HG03439 (cell line): ENCODE results near the gene RPL35.

Experiments used
- ATAC-seq: cut with Tn5 transposase; IDR thresholded peaks from one replicate; pipeline ENCODE4 v1.9.1; 2021; ENCODE audit warnings: mild to moderate bottlenecking, moderate library complexity; ENCODE audit not compliant: unreplicated experiment

RPL35 gene

GRCh38 chr9:124820698-124821623, 40.8 kb downstream of the RPL35 start:
- ATAC-seq, result no peak

DNA sequence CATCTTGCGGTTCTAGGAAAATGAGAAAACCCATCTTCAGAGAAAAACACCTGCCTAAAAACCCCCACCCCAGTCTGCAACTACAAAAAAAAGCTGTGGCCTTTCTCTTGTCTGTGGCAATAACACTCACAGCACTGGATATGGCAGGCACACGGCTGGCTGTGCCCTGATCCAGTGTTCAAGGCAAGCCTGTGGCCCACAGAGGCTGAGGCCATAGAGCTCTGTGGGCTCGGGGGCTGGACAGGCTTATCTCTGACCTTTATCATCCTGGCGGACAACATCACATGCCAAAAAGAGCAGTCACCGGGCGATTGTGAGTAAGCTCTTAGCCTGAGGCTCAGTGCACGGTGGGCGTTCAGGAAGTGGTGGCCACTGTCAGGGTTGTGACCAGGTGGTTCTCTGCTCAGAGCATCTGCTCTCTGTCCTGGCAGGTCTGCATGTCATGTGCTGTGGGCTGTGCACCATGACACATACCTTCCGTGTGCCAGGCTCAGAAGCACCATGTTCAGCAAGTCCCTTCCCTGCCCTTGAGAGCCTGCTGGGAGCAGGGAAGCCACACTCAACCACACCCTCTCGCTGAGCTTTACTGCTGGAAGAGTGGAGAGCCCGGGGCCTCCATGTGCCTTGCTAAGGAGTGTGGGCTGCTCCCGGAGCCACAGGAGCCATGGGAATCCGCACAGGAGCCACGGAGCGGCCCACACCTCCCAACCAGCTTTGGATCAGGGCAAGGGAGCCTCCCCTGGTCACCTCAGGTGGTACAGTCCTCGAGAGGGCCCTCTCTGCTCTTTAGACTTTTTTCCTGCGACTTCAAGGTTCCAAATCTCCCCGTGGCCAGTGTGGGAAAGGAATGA, 43.1 kb downstream of the RPL35 start:
- ATAC-seq, result no peak

- no peak for ATAC-seq
Measured at GRCh38 chr9:124815601-124816000, 46.2 kb downstream of the RPL35 start.

DNA sequence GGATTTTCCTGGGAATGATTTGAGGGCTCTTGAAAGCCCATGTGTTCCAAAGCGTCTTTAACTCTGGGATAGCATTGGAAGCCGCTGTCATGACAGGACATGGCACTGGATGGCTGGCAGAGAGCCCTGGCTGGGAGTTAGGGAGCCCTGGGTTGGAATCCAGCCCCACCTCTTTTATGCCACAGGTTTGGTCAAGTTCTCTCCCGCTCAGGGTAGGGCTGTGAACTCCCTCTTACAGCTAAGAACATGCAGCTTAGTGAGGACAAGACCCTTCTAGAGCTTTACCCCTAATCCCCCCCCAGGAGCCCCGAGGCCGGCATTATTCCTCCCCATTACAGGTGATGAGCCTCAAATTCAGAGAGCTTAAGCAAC, 47.6 kb downstream of the RPL35 start:
- ATAC-seq, result no peak

DNA sequence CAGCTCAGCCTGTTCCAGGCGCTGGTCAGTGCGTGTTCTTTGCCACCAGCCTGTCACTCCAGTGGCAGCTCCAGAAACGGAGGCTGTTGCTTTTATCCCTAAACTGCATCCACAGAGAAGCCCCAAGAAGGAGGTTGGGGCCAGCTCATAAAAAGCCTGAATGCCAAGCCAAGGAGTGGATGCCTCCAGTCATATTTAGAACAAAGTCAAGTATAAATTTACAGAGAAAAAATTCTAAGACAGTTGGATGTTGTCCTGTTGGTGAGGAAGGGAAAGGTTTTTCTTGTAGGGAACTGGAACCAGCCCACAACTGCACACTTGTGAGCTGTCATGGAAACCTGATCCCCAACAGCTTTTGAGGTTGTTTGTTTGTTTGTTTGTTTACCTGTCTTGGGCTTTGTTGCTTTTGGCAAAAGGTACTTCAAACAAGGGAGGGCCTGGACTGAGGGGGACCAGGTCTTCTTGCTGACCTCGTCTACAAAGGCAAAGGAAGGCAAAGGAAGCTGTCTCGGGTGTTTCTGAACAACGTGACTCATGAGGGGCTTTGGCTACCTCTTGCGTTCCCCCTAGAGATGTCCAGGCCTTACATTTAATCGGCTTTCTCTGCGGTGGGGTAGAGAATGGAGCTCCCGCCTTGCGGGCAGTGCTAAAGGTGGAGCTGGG, 48.1 kb downstream of the RPL35 start:
- ATAC-seq, result no peak

GRCh38 chr9:124813041-124813440, 48.7 kb downstream of the RPL35 start:
- no peak for ATAC-seq

- ATAC-seq, result no peak
Measured at GRCh38 chr9:124812441-124812876, 49.3 kb downstream of the RPL35 start.

DNA sequence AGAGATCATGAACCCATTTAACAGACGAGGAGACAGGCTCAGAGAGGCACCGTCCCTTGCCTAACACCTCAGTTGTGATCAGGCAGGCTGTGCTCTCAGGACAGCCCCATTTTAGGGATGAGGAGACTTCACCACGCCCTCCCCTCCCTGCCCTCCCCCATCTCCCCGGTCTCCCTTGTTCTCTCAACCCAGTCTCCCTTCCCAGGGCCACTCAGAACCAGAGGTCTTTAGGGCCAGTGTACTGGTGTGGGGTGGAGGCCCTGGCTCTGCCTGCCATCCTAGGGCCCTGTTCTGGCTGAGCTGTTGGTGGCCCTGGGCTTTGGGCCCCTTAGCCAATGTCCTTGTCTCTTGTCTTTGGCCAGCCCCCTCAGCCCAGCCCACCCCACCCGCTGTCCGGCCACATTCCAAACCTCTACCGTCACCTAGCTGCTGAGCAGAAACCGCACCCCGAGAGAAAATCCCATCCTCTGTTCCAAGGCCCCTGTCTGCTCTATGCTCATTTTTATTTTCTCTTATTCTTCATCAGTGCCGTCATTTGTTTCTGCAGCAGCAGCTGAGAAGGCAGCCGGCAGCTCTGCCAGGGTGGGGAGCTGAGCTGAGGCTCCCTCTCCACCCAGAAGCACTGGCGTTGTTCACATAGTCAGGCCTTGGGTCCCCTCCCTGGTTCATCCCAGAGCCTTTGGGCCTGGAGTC, 50.9 kb downstream of the RPL35 start:
- no peak for ATAC-seq

DNA sequence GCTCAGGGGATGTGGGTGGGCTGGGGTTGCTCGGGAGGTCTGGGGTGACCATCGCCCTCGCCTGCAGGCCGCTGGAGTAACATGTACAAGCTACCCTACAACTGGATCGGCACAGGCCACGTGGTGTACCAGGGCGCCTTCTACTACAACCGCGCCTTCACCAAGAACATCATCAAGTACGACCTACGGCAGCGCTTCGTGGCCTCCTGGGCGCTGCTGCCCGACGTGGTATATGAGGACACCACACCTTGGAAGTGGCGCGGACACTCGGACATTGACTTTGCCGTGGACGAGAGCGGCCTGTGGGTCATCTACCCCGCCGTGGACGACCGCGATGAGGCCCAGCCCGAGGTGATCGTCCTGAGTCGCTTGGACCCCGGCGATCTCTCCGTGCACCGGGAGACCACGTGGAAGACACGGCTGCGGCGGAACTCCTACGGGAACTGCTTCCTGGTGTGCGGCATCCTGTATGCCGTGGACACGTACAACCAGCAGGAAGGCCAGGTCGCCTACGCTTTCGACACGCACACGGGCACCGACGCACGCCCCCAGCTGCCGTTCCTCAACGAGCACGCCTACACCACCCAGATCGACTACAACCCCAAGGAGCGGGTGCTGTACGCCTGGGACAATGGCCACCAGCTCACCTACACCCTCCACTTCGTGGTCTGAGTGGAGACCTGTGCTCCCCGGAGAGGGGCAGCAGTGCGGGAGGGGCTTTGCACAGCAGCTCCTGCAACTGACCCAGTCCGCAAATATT, 51.8 kb downstream of the RPL35 start:
- ATAC-seq, result no peak

- ATAC-seq, result no peak
Measured at GRCh38 chr9:124809211-124809610, 52.5 kb downstream of the RPL35 start.

DNA sequence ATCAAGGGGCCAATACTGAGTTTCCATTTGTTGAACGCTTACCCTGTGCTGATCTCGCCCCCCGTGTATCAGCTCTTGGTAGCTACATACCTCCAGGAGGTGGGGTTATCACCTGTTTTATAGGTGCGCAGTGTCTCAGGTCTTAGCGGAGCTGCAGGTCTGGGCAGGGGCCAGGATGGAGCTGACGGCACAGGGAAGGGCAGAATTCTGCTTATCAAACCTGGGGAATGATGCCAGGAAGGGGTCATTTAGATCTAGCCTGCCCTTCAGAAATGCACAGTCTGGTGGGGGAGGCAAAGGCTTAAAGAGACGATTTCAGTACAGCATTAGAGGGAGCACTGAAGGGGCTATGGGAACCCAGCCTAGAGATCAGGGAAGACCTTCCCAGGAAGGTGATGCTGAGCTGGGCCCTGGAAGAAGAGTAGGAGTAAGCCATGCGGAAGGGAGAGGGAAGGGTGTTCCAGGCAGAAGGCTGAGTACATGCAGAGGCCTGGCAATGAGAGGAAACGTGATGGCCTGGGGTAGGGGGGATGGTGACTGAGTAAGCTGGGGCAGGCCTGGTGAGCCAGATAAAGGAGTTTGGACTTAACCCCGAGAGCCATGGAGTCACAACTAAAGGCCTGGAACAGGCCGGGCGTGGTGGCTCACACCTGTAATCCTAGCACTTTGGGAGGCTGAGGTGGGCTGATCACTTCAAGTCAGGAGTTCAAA, 53.4 kb downstream of the RPL35 start:
- no peak for ATAC-seq
